Activated CD8-positive, alpha-beta memory T cell treated with anti-CD3 and anti-CD28 coated beads, Interleukin-2, amount 50 U/mL, for 24 hours (primary cell): ENCODE results near the gene SPATS1.
"Not testable (repeated sequence)": the region's sequence is repeated elsewhere in the genome, so short reads cannot be mapped to it uniquely, and the experiment has no call there.

Experiments
- DNase-seq: peaks from one replicate; pipeline ENCODE4 v3.0.0-alpha.2; 2020; ENCODE audit errors: extremely low read depth

Gene SPATS1

GRCh38 chr6:44311767-44312166 is 30.7 kb upstream of the SPATS1 start:
- no peak for DNase-seq

DNA sequence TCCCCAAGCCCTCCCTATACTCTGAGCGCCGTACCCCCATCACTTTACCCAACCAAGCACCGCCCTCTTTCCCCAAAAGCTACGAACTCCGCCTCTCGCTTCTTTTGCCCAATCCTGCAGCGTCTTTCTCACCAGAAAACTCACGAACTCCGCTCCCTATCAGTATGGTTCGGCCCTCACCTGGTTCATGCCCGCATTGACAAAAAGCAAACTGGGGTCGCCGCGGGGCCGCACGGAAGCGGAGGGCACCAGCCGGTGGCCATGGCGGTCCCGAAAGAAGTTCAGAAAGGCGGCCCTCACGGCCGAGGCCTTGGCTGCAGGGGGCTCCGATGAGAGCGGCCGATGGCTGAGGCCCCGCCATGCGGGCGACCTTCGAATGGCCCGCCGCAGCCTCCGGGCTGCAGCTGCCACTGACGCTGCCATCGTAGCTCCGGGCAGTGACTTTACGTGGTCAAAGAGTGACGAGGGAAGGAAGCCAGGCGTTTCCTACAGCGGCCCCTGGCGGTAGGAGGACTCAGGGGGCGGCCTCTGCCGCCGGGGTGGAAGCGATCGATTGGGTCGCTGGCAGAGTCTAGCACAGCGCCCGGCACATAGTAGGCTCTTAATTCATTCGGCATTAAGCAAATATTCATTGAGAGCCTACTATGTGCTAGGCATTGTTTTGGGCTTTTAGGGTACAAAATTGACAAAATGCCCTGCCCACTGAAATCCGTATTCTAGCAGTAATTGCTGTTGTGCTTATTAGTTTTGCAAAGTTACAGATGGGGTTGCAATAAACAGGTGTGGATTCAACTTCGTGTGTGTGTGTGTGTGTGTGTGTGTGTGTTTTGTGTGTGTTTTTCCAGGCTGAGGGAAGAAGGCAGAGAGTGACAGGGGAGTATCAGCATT is 29.3 kb upstream of the SPATS1 start, which contains the start of gene AARS2:
TSS of gene AARS2 (minus strand) at position 447 of the 888 bp plus-strand sequence. CDS start at position 423, 24 bp downstream.
- DNase-seq: peak; percentile 82

DNA sequence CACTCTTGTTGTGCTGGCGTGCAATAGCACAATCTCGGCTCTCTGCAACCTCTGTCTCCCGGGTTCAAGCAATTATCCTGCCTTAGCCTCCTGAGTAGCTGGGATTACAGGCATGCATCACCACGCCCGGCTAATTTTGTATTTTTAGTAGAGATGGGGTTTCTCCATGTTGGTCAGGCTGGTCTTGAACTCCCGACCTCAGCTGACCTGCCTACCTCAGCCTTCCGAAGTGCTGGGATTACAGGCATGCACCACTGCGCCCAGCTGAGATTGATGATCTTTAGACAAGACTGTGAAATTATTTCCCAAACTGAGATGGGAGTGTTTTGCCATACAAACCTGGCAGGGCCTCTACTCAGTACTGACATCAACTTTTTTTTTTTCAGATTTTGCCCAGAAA is 27.8 kb upstream of the SPATS1 start:
- not testable (repeated sequence) for DNase-seq

- DNase-seq: no peak
These were observed 26.9 kb upstream of the SPATS1 start for GRCh38 chr6:44315516-44315915.

DNA sequence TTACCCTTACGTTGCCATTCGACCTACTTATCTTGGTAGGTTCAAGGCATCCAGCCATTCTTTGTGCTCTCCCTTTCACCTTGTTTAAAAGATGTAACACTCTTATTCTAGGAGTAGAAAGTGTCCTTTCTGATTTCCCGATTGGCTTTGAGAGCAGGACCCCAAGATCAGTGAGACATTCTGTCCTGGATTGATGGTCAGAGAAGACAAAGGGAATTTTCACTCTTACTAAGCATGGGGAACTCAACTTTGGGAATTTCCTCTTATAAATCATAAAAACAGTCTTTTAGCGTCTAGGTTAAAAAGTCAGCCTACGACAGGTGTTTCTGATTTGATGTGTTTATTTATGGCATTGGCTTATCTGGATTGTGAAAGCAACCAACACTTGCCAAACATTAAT is 26.5 kb upstream of the SPATS1 start:
- no peak for DNase-seq

DNA sequence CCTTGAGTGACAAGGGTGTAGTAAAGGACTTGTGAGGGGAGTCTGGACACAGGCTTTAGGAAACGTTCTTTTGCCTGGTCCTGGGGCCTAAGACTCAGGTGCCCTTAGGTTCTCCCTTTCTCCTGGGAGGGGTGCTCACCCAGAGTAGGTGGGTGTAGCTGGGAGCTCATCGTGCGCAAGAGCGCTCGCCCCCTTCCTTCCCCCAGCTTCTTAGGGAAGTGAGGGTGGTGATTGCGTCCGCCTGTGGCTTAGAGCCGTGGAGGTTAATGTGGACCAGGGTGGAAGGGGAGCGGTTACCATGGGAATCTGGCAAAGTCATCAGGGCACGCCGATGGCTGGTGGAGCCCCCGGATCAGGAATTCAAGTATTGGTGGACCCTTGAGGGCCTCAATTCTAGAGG is 26.0 kb upstream of the SPATS1 start:
- DNase-seq: no peak

- DNase-seq: not testable (repeated sequence)
These were observed 25.3 kb upstream of the SPATS1 start for GRCh38 chr6:44317136-44317631.

GRCh38 chr6:44321210-44321609 is 21.2 kb upstream of the SPATS1 start:
- DNase-seq: no peak

GRCh38 chr6:44327096-44327495 is 15.4 kb upstream of the SPATS1 start:
- no peak for DNase-seq

DNA sequence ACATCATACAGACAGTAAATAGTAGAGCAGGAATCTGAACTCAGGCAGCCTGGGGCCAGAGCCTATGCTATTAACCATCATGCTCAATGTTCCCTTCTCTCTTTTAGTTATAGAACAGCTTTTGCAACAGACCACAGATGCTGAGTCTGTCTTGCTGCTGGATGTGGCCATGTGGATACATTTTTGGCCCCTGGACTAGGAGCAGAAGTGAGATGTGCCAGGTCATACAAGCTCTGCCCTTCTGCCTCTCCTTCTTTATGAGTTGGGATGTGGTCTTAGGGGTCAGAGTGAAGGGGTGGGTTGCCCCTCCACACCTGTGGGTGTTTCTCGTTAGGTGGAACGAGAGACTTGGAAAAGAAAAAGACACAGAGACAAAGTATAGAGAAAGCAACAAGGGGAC is 14.7 kb upstream of the SPATS1 start:
- DNase-seq: no peak

DNA sequence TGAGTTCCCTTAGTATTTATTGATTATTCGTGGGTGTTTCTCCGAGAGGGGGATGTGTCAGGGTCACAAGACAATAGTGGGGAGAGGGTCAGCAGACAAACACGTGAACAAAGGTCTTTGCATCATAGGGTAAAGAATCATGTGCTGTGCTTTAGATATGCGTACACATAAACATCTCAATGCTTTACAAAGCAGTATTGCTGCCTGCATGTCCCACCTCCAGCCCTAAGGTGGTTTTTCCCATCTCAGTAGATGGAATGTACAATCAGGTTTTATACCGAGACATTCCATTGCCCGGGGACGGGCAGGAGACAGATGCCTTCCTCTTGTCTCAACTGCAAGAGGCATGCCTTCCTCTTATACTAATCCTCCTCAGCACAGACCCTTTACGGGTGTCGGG is 14.2 kb upstream of the SPATS1 start:
- DNase-seq: not testable (repeated sequence)

GRCh38 chr6:44329858-44330257 is 12.6 kb upstream of the SPATS1 start:
- no peak for DNase-seq

GRCh38 chr6:44332585-44332984 is 9.9 kb upstream of the SPATS1 start:
- DNase-seq: no peak

GRCh38 chr6:44333273-44333919 is 9.1 kb upstream of the SPATS1 start:
- no peak for DNase-seq

GRCh38 chr6:44333942-44334341 is 8.5 kb upstream of the SPATS1 start:
- DNase-seq: no peak

DNA sequence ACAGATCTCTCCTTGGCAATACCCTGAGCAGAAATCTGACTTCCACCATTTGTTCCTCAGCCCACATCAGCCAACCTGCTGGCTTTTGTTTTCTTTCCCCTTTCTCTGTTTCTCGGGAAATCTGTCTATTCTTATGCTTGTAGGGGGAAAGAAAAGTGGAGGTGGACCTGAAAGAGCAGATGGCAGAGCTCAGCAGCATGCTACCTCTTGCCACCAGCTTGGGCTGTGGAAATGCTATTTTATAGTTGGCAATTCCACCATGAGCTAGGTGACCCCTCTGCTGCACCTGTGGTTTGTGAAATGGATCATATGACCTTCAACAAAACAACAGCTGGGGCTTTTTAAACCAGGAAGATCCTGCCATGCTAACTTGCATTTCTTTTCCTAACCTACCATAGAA is 6.8 kb upstream of the SPATS1 start:
- no peak for DNase-seq

DNA sequence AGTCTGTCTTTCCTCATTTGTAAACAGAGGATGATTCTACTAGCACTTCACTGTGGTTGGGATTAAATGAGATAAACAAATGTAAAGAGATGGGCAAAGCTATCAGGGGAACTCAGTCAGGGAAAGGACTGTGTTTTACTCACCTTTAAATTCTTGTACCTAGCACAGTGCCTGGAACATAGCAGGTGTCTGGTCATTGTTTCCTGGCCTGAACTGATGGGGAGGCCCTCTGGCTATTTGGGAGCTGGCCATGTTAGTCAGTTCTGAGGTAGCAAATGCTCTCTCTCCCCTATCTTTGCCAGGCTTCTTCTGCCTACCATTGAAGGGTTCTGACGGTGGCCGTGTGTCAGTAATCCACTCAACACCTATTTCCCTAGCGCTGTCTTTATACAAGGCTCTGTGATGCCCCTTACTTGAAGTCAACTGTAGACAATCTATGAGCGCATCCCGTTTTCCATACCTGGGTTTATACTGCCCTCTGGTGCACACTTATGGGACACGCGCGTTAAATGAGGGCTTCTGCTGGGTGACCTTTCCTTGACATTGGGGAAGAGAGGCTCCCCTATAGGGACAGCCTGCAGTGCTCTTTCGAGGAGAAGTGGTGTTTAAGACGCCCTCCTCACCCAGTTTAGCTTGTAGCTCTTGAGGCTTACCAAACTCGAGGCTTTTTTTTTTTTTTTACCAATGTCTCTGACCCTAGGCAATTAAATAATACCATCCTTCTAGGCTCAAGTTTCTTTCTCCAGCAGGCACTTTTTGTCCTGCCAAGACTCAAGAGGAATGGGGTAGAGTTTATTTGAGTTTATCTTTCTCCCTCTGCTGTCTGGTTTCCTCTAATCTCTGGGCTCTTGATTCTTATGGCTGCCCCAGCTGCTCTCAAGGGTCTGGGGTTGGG is 4.0 kb upstream of the SPATS1 start:
- DNase-seq: peak; percentile 19

GRCh38 chr6:44339301-44339700 is 3.1 kb upstream of the SPATS1 start:
- DNase-seq: no peak

- no peak for DNase-seq
These were observed 2.5 kb upstream of the SPATS1 start for GRCh38 chr6:44339763-44340625.

DNA sequence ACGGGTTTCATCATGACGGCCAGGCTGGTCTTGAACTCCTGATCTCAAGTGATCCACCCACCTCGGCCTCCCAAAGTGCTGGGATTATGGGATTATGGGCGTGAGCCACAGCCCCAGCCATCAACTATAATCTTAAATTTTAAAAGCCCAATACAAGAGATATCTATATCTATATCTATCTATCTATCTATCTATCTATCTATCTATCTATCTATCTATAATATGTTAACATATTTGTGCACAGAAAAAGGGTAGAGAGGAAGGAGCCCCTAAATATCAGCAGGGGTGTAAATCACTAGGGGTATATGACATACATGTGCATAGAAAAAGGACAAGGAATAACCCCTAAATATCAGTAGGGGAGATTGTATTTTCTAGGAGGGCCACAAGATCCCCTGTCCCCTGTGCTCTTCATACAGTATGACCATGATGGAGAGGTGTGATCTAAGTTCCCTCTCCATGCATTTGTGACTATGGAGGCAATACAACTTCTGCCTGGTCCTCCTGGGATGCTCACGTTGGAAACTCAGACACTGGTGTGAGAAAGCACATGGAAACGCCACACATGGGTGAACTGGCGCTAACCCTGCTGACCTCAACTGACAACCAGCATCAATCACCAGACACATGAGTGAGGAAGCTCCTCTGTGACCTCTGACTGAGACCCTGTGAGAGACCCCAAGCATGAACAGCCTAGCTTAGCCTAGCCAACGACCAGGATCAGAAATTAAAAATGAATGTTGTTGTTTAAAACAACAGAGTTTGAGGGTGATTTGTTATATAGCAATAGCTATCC is 1.2 kb upstream of the SPATS1 start:
- DNase-seq: no peak
